Cardiac muscle cell (in vitro differentiated cells and primary cell): ENCODE results near the gene SMARCA4. TPM values are rescaled to one million over a fixed set of nuclear protein-coding genes. Genes with fewer than 3 reads are reported as not detected.

Experiments used
- DNase-seq, 2 donors: peaks; one replicate each; pipeline versions ENCODE4 v3.0.0 to v3.0.0-alpha.2; 2010 to 2017; ENCODE audit warnings: low read depth in 1 of 2, low spot score in 1 of 2
- H3K27ac ChIP-seq: fragments of 200-600 bp; sonication (generic); 2 replicates; pipeline ENCODE4 v1.5.1; 2016
- H3K27me3 ChIP-seq: fragments of 200-600 bp; sonication (generic); 2 replicates; pipeline ENCODE4 v1.6.0; 2016; ENCODE audit warnings: control low read depth
- H3K36me3 ChIP-seq: fragments of 200-600 bp; sonication (generic); 2 replicates; pipeline ENCODE4 v1.5.1; 2016; ENCODE audit warnings: control low read depth
- H3K4me1 ChIP-seq: fragments of 200-600 bp; sonication (generic); 2 replicates; pipeline ENCODE4 v1.8.1; 2017; ENCODE audit warnings: low read depth, mild to moderate bottlenecking, mixed run types
- H3K4me3 ChIP-seq: fragments of 200-600 bp; sonication (generic); 2 replicates; pipeline ENCODE4 v1.5.1; 2016; ENCODE audit warnings: mild to moderate bottlenecking
- H3K9me3 ChIP-seq: fragments of 200-600 bp; sonication (generic); 2 replicates; pipeline ENCODE4 v1.5.1; 2017; ENCODE audit warnings: low read depth, mild to moderate bottlenecking, control low read depth
- polyA plus RNA-seq: library from polyadenylated mRNA; unstranded; fragments of >200 nt; fragmentation: Nextera tagmentation; extraction: Ambion mirVana; gene quantifications from 2 replicates; pipeline ENCODE4 v1.2.1, GENCODE V29; 2016
- total RNA-seq: library from RNA; depleted of rRNA; stranded (reverse); fragments of >200 nt; gene quantifications from 2 replicates; pipeline ENCODE4 v1.2.3, GENCODE V29; 2016
- TF ChIP-seq, protein P1 (sequence below): IDR thresholded peaks from 2 replicates; pipeline ENCODE4 v1.5.1; 2012; ENCODE audit warnings: low read depth, mild to moderate bottlenecking, low read length

SMARCA4 gene
- total and polyA plus RNA-seq, 2 experiments from 2014 or later, result 178 to 212 TPM

DNA sequence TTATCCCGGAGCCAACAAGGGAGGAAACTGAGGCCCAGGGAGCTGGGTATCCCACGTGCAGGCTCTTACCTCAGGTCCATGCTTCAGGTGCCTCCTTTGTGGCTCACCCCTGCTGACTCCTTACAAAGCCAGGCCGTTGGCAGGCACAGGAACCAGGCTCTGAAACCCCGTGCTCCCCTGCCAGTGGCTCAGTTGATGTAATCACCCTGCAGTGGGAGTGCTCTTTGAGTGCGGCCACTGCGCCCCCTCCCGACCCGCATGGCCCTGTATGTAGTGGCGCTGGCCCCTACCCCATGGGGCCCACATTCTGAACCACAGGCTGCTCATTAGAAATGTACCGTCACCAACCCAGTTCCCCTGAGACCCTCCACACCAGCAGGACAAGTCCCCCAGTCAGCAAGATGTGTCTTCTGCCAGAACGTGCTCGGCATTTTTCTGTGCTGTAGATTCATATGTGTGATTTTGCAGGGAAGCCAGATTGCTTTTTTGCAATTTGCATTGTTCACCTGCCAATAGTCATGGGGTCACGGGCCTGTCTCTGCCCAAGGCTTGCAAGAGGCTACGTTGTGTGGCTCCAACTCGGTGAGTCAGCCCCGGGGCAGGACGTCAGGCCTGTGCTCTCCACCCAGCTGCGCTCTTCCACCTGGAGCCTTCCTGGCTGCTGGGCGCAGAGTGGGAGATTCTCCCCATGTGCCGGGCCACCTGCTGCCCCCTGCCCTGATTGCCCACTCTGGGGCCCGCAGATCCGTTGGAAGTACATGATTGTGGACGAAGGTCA lies 60.3 kb downstream of the SMARCA4 start:
- Histone ChIP-seq H3K27ac (no peak overlapping the region), H3K9me3 (no peaks in the 10 kb centered on the region), H3K4me3 (no peak overlapping the region), H3K36me3 (peaks cover 60% of the 10 kb centered on the region), H3K27me3 (no peaks in the 10 kb centered on the region), H3K4me1 (no peaks in the 10 kb centered on the region)
- TF ChIP-seq, protein P1, sequence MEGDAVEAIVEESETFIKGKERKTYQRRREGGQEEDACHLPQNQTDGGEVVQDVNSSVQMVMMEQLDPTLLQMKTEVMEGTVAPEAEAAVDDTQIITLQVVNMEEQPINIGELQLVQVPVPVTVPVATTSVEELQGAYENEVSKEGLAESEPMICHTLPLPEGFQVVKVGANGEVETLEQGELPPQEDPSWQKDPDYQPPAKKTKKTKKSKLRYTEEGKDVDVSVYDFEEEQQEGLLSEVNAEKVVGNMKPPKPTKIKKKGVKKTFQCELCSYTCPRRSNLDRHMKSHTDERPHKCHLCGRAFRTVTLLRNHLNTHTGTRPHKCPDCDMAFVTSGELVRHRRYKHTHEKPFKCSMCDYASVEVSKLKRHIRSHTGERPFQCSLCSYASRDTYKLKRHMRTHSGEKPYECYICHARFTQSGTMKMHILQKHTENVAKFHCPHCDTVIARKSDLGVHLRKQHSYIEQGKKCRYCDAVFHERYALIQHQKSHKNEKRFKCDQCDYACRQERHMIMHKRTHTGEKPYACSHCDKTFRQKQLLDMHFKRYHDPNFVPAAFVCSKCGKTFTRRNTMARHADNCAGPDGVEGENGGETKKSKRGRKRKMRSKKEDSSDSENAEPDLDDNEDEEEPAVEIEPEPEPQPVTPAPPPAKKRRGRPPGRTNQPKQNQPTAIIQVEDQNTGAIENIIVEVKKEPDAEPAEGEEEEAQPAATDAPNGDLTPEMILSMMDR, result no peak
- DNase-seq, result no peak

DNA sequence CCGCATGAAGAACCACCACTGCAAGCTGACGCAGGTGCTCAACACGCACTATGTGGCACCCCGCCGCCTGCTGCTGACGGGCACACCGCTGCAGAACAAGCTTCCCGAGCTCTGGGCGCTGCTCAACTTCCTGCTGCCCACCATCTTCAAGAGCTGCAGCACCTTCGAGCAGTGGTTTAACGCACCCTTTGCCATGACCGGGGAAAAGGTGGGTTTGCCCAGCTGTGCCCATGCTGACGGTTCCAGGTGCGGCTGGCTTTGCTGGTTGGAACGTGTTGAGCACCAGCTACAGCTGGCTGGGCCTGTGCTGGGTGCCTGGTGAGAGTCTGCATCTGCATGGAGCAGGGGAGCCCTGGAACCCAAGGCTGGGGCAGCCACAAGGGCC lies 60.9 kb downstream of the SMARCA4 start:
- no peaks in the 10 kb centered on the region for H3K27me3 ChIP-seq
- no peak overlapping the region for H3K4me3 ChIP-seq
- no peaks in the 10 kb centered on the region for H3K4me1 ChIP-seq
- H3K27ac ChIP-seq, result no peak overlapping the region
- DNase-seq, result no peak
- TF ChIP-seq, protein P1, result no peak
- peaks cover 59% of the 10 kb centered on the region for H3K36me3 ChIP-seq
- H3K9me3 ChIP-seq, result no peaks in the 10 kb centered on the region

DNA sequence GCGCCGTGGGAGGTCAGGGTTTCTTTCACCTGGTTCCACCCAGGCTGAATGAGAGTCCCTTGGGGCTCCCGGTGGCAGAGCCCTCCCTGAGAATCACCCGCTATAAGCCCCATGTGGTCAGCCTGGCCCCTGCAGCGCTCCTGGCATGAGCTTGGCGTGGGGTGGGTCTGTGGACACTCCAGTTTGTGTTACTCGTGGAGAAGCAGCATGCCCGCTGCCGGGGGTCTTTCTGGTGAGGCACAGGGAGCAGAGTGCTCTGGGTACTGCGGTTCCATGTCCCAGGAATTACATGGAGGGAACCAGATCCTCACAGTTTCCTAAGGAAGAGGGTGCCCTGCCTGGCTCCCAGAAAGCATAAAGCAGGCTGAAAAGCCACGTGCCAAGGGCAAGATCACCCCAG lies 62.2 kb downstream of the SMARCA4 start:
- Histone ChIP-seq H3K27me3 (no peaks in the 10 kb centered on the region), H3K4me3 (no peak overlapping the region), H3K27ac (no peak overlapping the region), H3K9me3 (no peaks in the 10 kb centered on the region), H3K36me3 (peaks cover 63% of the 10 kb centered on the region), H3K4me1 (no peaks in the 10 kb centered on the region)
- no peak for DNase-seq
- TF ChIP-seq, protein P1, result no peak

DNA sequence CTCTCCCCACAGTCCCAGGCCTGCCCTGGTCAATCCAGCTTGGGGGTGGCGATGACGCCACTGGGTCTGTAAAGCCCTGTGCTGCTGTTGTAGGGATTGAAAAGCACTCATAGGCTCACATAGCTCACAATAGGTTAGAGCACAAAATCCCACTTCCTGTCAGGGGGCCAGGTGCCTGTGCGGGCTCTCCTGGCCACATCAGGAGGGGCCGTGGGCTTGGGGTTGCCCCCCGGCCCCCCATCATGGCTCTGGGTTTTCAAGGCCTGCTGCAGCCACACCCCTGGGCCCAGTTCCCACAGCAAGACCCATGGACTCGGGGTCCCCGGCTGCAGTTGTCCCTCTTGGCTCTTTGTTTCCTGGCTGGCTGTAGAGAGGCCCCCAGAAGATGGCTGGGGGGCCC lies 62.9 kb downstream of the SMARCA4 start:
- Histone ChIP-seq H3K4me1 (no peaks in the 10 kb centered on the region), H3K27ac (no peak overlapping the region), H3K27me3 (no peaks in the 10 kb centered on the region), H3K36me3 (peaks cover 68% of the 10 kb centered on the region), H3K9me3 (no peaks in the 10 kb centered on the region), H3K4me3 (no peak overlapping the region)
- no peak for DNase-seq
- TF ChIP-seq, protein P1, result no peak

DNA sequence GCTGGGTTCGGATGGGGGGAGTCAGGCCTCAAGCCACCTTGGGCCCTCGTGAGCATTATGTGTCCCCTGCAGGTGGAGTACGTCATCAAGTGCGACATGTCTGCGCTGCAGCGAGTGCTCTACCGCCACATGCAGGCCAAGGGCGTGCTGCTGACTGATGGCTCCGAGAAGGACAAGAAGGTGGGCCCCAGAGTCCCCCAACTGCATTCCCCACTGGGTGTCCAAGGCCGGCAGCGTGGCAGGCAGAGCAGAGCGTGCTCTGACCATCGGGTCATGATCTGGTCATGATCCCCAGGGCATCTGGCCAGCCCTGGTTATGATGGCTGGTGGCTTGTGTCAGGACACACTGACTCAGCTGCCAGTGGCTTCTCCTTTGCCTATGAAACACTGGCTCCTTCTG lies 63.4 kb downstream of the SMARCA4 start:
- Histone ChIP-seq H3K27me3 (no peaks in the 10 kb centered on the region), H3K9me3 (no peaks in the 10 kb centered on the region), H3K4me3 (no peak overlapping the region), H3K36me3 (peaks cover 68% of the 10 kb centered on the region), H3K4me1 (no peaks in the 10 kb centered on the region), H3K27ac (no peak overlapping the region)
- TF ChIP-seq, protein P1, result no peak
- no peak for DNase-seq

DNA sequence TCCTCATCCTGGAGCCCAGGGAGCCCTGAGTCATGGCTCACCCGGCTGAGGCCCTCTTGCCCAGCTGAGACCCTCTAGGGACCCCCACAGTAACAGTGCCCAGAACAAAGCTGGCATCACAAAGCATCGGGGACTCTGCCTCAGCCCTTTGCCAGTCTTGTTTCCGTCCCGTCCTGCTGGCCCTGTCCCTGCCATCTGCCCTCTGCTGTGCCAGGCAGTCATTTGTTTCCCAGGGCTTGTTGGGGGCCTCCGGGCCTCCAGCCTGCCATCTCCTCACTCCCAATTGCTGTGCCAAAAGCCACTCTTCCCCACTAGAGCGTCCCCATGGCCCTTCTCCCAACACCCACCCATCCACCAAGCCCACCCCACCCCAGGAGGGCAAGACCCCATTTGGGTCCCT lies 64.2 kb downstream of the SMARCA4 start:
- Histone ChIP-seq H3K27me3 (no peaks in the 10 kb centered on the region), H3K9me3 (no peaks in the 10 kb centered on the region), H3K27ac (no peak overlapping the region), H3K4me1 (no peaks in the 10 kb centered on the region), H3K36me3 (peaks cover 61% of the 10 kb centered on the region), H3K4me3 (no peak overlapping the region)
- TF ChIP-seq, protein P1, result no peak
- no peak for DNase-seq
